Endothelial cell of umbilical vein (primary cell): ENCODE results near the gene MARK1. TPM values are rescaled to one million over a fixed set of nuclear protein-coding genes. Genes with fewer than 3 reads are reported as not detected.

Experiments used
- BruUV-seq: library from RNA; stranded (reverse); fragments of 400-500 nt; replicated peaks from 2 replicates; lab custom pipeline; 2021; lab: Mats Ljungman, UMichigan
- CTCF ChIA-PET: fragments of 300-600, 350-600 bp; sonication (Branson Sonifier 250); formaldehyde crosslinking; loops from one replicate; lab custom pipeline; 2021; ENCODE audit warnings: antibody characterized with exemption, inconsistent platforms; lab: Charles Lee
- POLR2A ChIA-PET: fragments of 300-600, 350-600 bp; sonication (Branson Sonifier 250); formaldehyde crosslinking; loops from one replicate; lab custom pipeline; 2021; ENCODE audit warnings: antibody characterized with exemption, inconsistent platforms; lab: Charles Lee
- DNase-seq: peaks from one replicate; pipeline ENCODE4 v3.0.0-alpha.2; 2011; ENCODE audit warnings: low read depth, low spot score
- FAIRE-seq: peaks from 2 replicates; lab custom pipeline; 2011; peaks lifted over from hg19 to GRCh38; lab: Jason Lieb, UNC
- H2AFZ ChIP-seq: 2 replicates; pipeline ENCODE4 v1.6.0; 2012; ENCODE audit warnings: low read depth, low read length, control low read depth, inconsistent platforms
- H3K27ac ChIP-seq: 2 replicates; pipeline ENCODE4 v1.5.1; 2011; ENCODE audit warnings: low read depth, mild to moderate bottlenecking, control low read depth, low read length, moderate library complexity; ENCODE audit not compliant: insufficient read depth
- H3K27me3 ChIP-seq, 2 experiments: 2 replicates each; pipeline versions ENCODE4 v1.6.0 to v1.6.1; 2011; ENCODE audit warnings: low read length in 2 of 2, mixed read lengths in 1 of 2; ENCODE audit not compliant: control insufficient read depth in 2 of 2, insufficient read depth in 2 of 2
- H3K36me3 ChIP-seq, 2 experiments: 2 replicates in 1 of 2; 3 replicates in 1 of 2; pipeline ENCODE4 v1.5.1; 2011; ENCODE audit warnings: low read length in 2 of 2, mild to moderate bottlenecking in 1 of 2, moderate library complexity in 1 of 2; ENCODE audit not compliant: control insufficient read depth in 2 of 2, insufficient read depth in 2 of 2; ENCODE audit errors: extremely low read depth in 1 of 2
- H3K4me1 ChIP-seq: 3 replicates; pipeline ENCODE4 v1.5.1; 2011; ENCODE audit warnings: mild to moderate bottlenecking, low read length; ENCODE audit not compliant: control insufficient read depth, insufficient read depth; ENCODE audit errors: extremely low read depth
- H3K4me2 ChIP-seq: 2 replicates; pipeline ENCODE4 v1.6.1; 2011; ENCODE audit warnings: low read length, control low read depth, mixed read lengths; ENCODE audit not compliant: insufficient read depth
- H3K4me3 ChIP-seq, 3 experiments: fragments of 200-600 bp in 1 of 3; sonication (generic), shearing (Covaris generic) in 1 of 3; replicated peaks in 1 of 3; 2 replicates each; pipeline ENCODE4 v1.5.1; 2011 to 2016; ENCODE audit warnings: control low read depth in 3 of 3, low read length in 3 of 3, mild to moderate bottlenecking in 2 of 3, inconsistent platforms in 1 of 3, low read depth in 1 of 3, moderate library complexity in 1 of 3; ENCODE audit not compliant: insufficient read depth in 1 of 3
- H3K79me2 ChIP-seq: 2 replicates; pipeline ENCODE4 v1.6.0; 2012; ENCODE audit warnings: low read length, inconsistent platforms; ENCODE audit not compliant: control insufficient read depth, insufficient read depth
- H3K9ac ChIP-seq: replicated peaks from 2 replicates; pipeline ENCODE3; 2011; ENCODE audit warnings: low read length, control low read depth; ENCODE audit not compliant: insufficient read depth; ENCODE audit errors: extremely low read depth
- H3K9me1 ChIP-seq: replicated peaks from 3 replicates; pipeline ENCODE4 v1.6.0; 2011; ENCODE audit warnings: mild to moderate bottlenecking, low read length; ENCODE audit not compliant: control insufficient read depth, insufficient read depth; ENCODE audit errors: extremely low read depth
- H3K9me3 ChIP-seq: replicated peaks from 2 replicates; pipeline ENCODE4 v1.5.1; 2012; ENCODE audit warnings: low read length, inconsistent platforms; ENCODE audit not compliant: control insufficient read depth, insufficient read depth
- H4K20me1 ChIP-seq: replicated peaks from 2 replicates; pipeline ENCODE3; 2011; ENCODE audit warnings: mild to moderate bottlenecking, low read length; ENCODE audit not compliant: control insufficient read depth, insufficient read depth; ENCODE audit errors: extremely low read depth
- FOS ChIP-seq: IDR thresholded peaks from 2 replicates; pipeline ENCODE4 v1.6.1; 2011; ENCODE audit warnings: mild to moderate bottlenecking, low read length, moderate library complexity, borderline replicate concordance; ENCODE audit not compliant: insufficient read depth
- MYC ChIP-seq: IDR thresholded peaks from one replicate; pipeline ENCODE4 v1.6.1; 2011; ENCODE audit warnings: mild to moderate bottlenecking, low read depth, low read length
- POLR2AphosphoS5 ChIP-seq: IDR thresholded peaks from 2 replicates; pipeline ENCODE4 v1.6.1; 2012; ENCODE audit warnings: low read depth, mild to moderate bottlenecking, control low read depth, low read length, moderate library complexity; ENCODE audit not compliant: insufficient read depth
- dilution Hi-C: fragments of 300-500 bp; cut with MboI; formaldehyde crosslinking; loops from one replicate; pipeline ENCODE4 v1.15.0; 2019; ENCODE audit warnings: low sequenced_read_pairs; ENCODE audit not compliant: extremely low pct_ligation_motif_present
- intact Hi-C: fragments of 100-400 bp; cut with micrococcal nuclease; formaldehyde crosslinking; loops from one replicate; pipeline ENCODE4 v1.10.0; 2022
- polyA plus RNA-seq, 4 experiments: library from polyadenylated mRNA; depleted of rRNA in 3 of 4; stranded (reverse) in 3 of 4; unstranded in 1 of 4; fragments of >200 nt; gene quantifications; 2 replicates each; pipeline versions ENCODE4 v1.2.1 to v1.2.3, GENCODE V29; 2011 to 2012; ENCODE audit warnings: missing spikeins in 1 of 4
- total RNA-seq: library from RNA; stranded (reverse); gene quantifications from 2 replicates; pipeline ENCODE4 v1.2.3, GENCODE V29; 2021

The MARK1 gene
- total and polyA plus RNA-seq, 2 donors (not counting 3 experiments of a cell fraction or from before 2014, with no cell fraction given) = 1.2 to 5.5 TPM

DNA sequence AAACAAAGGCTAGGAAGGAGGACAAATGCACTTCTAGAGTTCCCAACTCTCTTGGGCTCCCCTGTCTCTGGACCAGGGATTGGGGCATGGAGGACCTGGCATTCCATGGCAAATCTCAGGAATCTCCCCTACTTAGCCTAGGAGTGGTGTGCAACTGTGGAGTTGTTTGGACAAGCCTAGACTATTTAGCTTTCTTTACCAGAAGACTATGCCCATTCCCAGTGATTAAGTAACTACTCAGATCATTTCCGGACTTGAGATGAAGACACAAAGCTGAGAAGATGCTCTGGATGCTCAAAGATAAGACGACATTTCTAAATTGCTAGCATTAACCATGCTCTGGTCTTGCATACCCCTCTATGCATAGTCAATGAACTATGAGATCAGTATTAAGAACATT is 13.7 kb upstream of the MARK1 start:
- DNase-seq = no peak
- ChIA-PET POLR2A (no interaction called here), CTCF (interaction anchor here (1.4 kb wide), 1 partner anchor 218 kb away, joined by 6 read pairs; no protein-coding TSS in a partner anchor)
- BruUV-seq = no TSS peak
- Histone ChIP-seq H3K4me1 (no peaks in the 10 kb centered on the region), H3K9ac (no peak overlapping the region), H3K9me1 (no peaks in the 10 kb centered on the region), H2AFZ (no peak overlapping the region), H3K79me2 (no peaks in the 10 kb centered on the region), H3K36me3 (no peaks in the 10 kb centered on the region), H3K27ac (no peak overlapping the region), H3K9me3 (no peaks in the 10 kb centered on the region), H3K4me2 (no peak overlapping the region), H4K20me1 (no peaks in the 10 kb centered on the region), H3K4me3 (no peak overlapping the region), H3K27me3 (peaks cover 3 to 6% of the 10 kb centered on the region in 2 experiments)
- intact Hi-C loops (no loop called here), dilution Hi-C loops (no loop called here)
- TF ChIP-seq POLR2AphosphoS5 = no peak
- TF ChIP-seq FOS = no peak
- TF ChIP-seq MYC = no peak
- no peak for FAIRE-seq

DNA sequence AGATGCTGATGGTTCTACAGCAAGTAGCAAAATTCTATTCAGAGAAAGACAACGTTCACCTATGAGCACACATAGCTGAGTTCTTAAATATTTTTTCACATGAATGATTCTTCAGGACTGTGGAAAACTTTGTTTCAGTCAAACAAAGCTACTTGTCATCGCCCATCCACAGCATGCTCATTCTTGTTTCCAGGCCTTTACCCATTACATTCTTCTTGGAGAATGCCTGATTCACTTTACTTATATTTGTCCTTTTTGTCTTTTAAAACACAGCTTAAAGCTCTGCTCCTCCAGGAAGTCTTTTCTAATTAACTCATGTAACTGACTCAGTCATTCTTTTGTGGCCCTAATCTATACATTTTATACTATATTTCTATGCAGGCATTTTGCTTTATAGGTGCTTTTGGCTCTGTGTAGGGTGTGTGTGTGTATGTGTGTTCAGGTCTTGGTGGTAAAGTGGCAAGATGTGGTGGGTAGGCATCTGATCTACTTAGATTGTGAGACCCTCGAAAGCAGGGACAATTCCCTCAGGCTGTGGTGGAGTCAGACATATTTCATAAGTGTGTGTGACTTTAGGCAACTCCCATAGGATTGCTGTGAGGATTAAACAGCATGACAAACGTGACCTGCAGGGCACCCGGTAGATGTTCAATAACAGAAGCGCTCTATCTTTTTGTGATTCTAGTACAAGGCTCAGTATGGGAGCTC is 11.8 kb upstream of the MARK1 start:
- Histone ChIP-seq H2AFZ (no peak overlapping the region), H3K36me3 (no peaks in the 10 kb centered on the region)

More for the DNA sequence above, 11.8 kb upstream of the MARK1 start:
- ChIA-PET CTCF (no interaction called here), POLR2A (no interaction called here)
- no peak for FAIRE-seq
- intact Hi-C loops = no loop called here
- no TSS peak for BruUV-seq
- Histone ChIP-seq H3K9ac (no peak overlapping the region), H3K9me1 (no peaks in the 10 kb centered on the region), H3K4me2 (no peak overlapping the region), H3K27ac (no peak overlapping the region), H3K79me2 (no peaks in the 10 kb centered on the region), H3K4me3 (no peak overlapping the region), H4K20me1 (no peaks in the 10 kb centered on the region), H3K4me1 (no peaks in the 10 kb centered on the region), H3K27me3 (peaks cover 6% of the 10 kb centered on the region in 2 experiments), H3K9me3 (no peaks in the 10 kb centered on the region)
- no peak for DNase-seq
- dilution Hi-C loops = no loop called here
- no peak for TF ChIP-seq MYC
